GM12878 (cell line): ENCODE measurements around the gene SSH2. TPM values are rescaled to one million over a fixed set of nuclear protein-coding genes. Genes with fewer than 3 reads are reported as not detected.

Experiments used
- ETV6 ChIP-seq, 2 experiments: fragments of 450-650 bp in 1 of 2; IDR thresholded peaks in 1 of 2; conservative IDR thresholded peaks in 1 of 2; 2 replicates each; pipeline ENCODE4 v1.6.1; 2014; ENCODE audit warnings: antibody characterized with exemption in 1 of 2, borderline replicate concordance in 1 of 2, low read depth in 1 of 2, mild to moderate bottlenecking in 1 of 2, moderate library complexity in 1 of 2
- GABPA ChIP-seq: IDR thresholded peaks from 2 replicates; pipeline ENCODE4 v1.6.1; 2014; ENCODE audit warnings: antibody characterized with exemption, low read depth, mild to moderate bottlenecking, inconsistent platforms
- MTA3 ChIP-seq: IDR thresholded peaks from 2 replicates; pipeline ENCODE4 v1.6.1; 2012; ENCODE audit warnings: low read length, inconsistent platforms, borderline replicate concordance
- NR2C1 ChIP-seq: fragments of 450-650 bp; IDR thresholded peaks from 2 replicates; pipeline ENCODE4 v1.6.1; 2017; ENCODE audit warnings: antibody characterized with exemption, mild to moderate bottlenecking, moderate library complexity
- NR2F1 ChIP-seq: fragments of 450-650 bp; conservative IDR thresholded peaks from 2 replicates; pipeline ENCODE4 v1.6.1; 2017; ENCODE audit warnings: mild to moderate bottlenecking
- POU2F2 ChIP-seq: IDR thresholded peaks from 3 replicates; pipeline ENCODE4 v1.6.1; 2011; ENCODE audit warnings: low read depth, mild to moderate bottlenecking, low read length, borderline replicate concordance
- TAF1 ChIP-seq: IDR thresholded peaks from 2 replicates; pipeline ENCODE4 v1.6.1; 2011; ENCODE audit warnings: mild to moderate bottlenecking, low read depth, low read length, borderline replicate concordance
- ZBTB33 ChIP-seq: fragments of 450-650 bp; IDR thresholded peaks from 2 replicates; pipeline ENCODE4 v1.6.1; 2017; ENCODE audit warnings: mild to moderate bottlenecking
- ZNF217 ChIP-seq: fragments of 450-650 bp; IDR thresholded peaks from 2 replicates; pipeline ENCODE4 v1.6.1; 2017; ENCODE audit warnings: antibody characterized with exemption, mild to moderate bottlenecking
- ZNF687 ChIP-seq: fragments of 450-650 bp; IDR thresholded peaks from 2 replicates; pipeline ENCODE4 v1.6.1; 2017; ENCODE audit warnings: mild to moderate bottlenecking, moderate library complexity
- polyA plus RNA-seq, 11 experiments: library from polyadenylated mRNA; depleted of rRNA in 4 of 11; unstranded in 6 of 11; stranded (reverse) in 5 of 11; fragments of >200 nt; fragmentation: Nextera tagmentation in 4 of 11; fragmentation: Illumina TruSeq in 1 of 11; extraction: Ambion mirVana in 4 of 11; extraction: Trizol in 1 of 11; gene quantifications; 1 replicate in 1 of 11; 2 replicates in 10 of 11; pipeline versions ENCODE4 v1.2.1 to v1.2.3, GENCODE V29; 2011 to 2016; ENCODE audit warnings: inconsistent platforms in 2 of 11, missing spikeins in 2 of 11, low read depth in 1 of 11
- total RNA-seq, 4 experiments: library from RNA; depleted of rRNA in 3 of 4; stranded (reverse); fragments of >200 nt in 3 of 4; fragmentation: Illumina TruSeq in 1 of 4; extraction: Trizol in 1 of 4; gene quantifications; 2 replicates each; pipeline versions ENCODE4 v1.2.1 to v1.2.3, GENCODE V29; 2013 to 2021

The SSH2 gene
- total and polyA plus RNA-seq, 10 of the 15 experiments (the other 5 are each of a cell fraction or from before 2014, with no cell fraction given) = 9.3 to 65.9 (median 34.0) TPM

GRCh38 chr17:29583324-29584248 is 346.4 kb downstream of the SSH2 start (continued):
- TF ChIP-seq NR2F1 (no peak), POU2F2 (no peak), ZNF217 (no peak), ZNF687 (no peak), TAF1 (no peak), ZBTB33 (no peak), ETV6 (conservative IDR thresholded peaks at IDR 0.05 in 1 of 2, IDR thresholded peaks at IDR 0.05 in 1 of 2; ENCODE audit: borderline replicate concordance in 1 of 2, low read depth in 1 of 2) (no peak), MTA3 (no peak), NR2C1 (no peak), GABPA (no peak)
